Mesenteric fat pad (tissue), 1 donor: ENCODE measurements around the gene RASL12. TPM values are rescaled to one million over a fixed set of nuclear protein-coding genes. Genes with fewer than 3 reads are reported as not detected.

Source experiments
- DNase-seq: peaks from one replicate; pipeline ENCODE4 v3.0.0-alpha.2; 2020; ENCODE audit warnings: low spot score
- long read RNA-seq: library from polyadenylated mRNA; unstranded; transcript quantifications from one replicate; pipeline ENCODE4 v2.0.0, GENCODE V29; 2020
- total RNA-seq: library from RNA; stranded (reverse); fragmentation: NEBNext Ultra II Directional; extraction: Animal tissue kit (Norgen Biotek cat#: 25700); gene quantifications from one replicate; pipeline ENCODE4 v1.2.1, GENCODE V29; 2021
- donor health status: DM: yes; HTN: yes; CAD: no.

Gene RASL12, protein sequence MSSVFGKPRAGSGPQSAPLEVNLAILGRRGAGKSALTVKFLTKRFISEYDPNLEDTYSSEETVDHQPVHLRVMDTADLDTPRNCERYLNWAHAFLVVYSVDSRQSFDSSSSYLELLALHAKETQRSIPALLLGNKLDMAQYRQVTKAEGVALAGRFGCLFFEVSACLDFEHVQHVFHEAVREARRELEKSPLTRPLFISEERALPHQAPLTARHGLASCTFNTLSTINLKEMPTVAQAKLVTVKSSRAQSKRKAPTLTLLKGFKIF
- 4.7 TPM for total RNA-seq
- long read RNA-seq, transcript RASL12-201 (5 exons, 2,640 nt) = major isoform, 9 of 14 reads
- long read RNA-seq, partial matches to known transcripts = 0 of 14 reads
- long read RNA-seq, other reads (novel, unspliced or antisense) = 3 of 14 reads

DNA sequence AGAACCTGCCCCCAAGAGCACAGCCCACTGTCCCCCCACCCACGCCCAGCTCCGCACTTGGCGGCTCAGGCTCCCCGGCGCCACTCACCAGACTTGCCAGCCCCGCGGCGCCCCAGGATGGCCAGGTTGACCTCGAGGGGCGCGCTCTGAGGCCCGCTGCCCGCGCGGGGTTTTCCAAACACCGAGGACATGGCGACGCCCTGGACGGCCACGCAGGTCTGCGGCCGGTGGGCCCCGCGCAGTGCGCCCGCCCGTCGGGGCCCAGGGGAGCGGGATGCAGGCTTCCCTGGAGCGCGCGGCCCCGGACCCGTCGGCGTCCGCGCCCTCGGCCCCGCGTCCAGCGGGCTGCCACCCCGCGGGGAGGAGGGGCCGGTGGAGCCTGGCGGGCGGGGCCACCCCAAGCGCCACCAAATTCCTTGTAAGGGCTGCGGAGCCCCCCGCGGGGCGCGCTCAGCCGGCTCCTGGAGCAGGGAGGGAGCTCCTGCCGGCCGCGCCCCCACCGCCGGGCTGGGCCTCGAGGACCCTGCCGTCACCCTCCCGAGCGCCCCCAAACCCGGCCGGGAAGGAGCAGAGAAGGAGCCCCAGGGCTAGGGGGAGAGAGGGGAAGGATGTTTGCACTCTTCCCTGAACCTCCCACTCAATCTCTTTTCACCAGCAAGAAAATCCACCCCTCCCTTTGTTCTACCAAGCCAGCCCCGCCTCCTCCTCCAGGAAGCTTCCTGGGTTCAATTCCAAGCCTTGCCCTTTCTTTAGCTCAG, at the start of gene RASL12:
TSS of gene RASL12 (minus strand) at position 347 of the 758 bp plus-strand sequence. CDS start at position 191, 156 bp downstream.
- no peak for DNase-seq

DNA sequence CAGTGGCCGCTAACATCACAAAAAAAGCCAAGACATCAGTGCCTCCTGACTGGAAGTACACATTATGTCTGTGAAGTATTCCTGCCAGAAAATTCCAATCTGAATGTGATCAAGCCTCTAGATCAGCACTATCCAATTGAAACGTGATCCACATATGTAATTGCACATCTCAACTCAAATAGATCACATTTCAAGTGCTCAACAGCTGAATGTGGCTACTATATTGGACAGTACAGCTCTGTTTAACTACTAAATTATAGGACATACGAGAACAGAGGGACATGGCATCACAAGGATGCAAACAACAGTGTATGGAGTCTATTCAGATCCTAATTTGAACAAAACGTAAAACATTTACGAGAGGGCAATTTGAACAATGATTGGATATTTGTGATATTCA, 47.8 kb upstream of the RASL12 start:
- DNase-seq = no peak

DNA sequence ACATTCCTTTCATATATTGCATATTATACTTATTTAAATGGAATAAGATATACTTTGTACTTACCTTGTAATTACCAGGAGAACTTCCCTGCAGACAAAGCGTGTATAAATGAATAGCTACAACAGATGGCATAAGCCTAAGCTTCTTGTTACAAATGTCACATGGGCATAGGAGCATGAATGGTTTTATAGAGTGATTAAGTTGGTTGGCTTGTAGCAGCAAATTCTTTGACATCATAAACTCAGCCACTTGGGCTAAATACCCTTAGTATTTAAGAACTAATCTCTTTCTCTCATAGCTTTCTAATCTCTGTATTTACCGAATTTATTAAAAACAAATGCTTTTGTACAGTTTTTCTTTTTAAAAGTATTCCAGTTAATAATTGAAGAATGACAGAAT, 47.3 kb upstream of the RASL12 start, which contains the start of gene UBAP1L:
TSS of gene UBAP1L (minus strand) at position 115 of the 400 bp plus-strand sequence. CDS start 8,985 bp downstream, outside the sequence.
- DNase-seq = no peak

DNA sequence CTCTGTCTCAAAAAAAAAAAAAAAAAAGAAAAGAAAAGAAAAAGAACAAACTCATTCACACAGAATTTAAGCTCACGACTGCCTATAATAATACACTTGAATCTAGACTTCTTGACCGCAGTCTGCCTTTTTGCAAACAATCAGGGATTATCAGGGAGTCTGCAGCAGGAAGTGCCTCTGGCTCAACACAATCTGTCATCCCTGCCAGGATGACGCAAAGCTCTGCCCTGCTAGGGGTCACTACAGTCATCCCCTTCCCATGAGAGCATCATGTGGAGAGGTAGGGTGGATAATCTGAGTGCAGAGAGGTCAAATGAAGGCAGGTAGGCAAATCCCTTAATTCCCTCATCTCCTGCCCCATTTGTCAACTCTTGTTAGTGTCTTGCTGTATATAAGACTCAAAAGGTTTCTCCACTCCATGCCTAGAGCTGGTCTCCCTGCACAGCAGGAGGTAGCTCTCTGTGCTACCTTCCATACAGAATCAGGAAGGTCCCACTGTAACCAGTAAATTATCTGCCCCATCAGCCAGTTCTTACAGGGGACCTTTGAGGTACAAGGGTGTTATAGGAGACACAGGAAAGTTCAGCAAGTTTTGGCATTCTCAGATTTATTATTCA, 43.0 kb upstream of the RASL12 start:
- peak; percentile 30 for DNase-seq

DNA sequence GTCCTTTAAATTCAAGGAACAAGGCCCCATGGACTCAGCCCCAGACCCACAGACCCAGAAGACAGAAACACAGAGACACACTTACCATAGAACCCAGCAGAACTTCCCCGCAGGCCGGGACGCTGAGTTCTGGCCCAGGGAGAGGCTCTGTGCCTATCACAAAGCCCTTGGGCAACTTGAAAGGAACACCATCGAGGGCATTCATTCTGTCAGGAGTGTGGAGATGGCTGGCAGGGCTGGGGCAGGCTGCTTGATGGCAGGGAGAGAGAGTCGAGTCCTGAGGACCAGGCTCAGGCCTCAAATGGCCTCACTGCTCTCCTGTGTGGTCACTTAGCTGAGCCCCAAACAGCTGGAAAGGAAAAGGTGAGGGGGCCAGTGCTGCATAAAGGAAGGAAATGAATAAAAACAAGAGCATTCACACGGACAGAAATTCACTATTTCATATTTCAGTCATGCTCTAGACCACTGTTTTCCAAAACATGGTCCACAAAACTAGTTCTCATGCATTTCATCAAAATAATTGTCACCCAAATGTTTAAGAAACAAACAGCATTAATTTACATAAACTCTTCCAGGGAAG, 38.3 kb upstream of the RASL12 start:
- peak; percentile 88 for DNase-seq

DNA sequence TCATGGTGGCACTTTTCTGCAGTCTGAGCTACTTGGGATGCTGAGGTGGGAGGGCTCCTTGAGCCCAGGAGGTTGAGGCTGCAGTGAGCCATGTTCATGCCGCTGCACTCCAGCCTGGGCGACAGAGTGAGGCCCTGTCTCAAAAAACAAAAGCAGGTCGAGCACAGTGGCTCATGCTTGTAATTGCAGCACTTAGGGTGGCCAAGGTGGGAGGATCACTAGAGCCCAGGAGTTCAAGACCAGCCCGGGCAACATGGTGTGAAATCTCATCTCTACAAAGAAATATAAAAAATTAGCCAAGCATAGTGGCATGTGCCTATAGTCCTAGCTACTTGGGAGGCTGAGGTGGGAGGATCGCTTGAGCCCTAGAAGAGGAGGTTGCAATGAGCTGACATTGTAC, 37.2 kb upstream of the RASL12 start:
- DNase-seq = peak; percentile 76

DNA sequence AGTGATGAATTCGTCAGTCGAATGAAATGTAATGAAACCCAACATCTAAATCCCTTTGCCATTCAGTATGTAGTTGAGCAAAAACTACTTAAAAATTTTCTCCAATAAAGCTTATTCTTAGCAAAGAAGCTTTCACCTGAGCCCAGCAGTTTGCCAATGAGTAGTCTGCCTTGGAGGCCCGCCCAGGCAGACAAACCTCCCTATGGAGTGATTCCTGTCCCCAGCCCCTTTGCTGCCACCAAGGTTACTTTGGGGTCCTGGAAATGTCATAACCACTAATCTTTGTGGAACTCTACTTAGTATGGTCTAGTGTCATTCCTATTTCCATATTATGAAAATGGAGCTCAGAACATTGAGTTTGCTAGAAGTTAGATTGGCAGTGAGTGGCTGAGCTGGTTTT, 35.1 kb upstream of the RASL12 start:
- peak; percentile 57 for DNase-seq

DNA sequence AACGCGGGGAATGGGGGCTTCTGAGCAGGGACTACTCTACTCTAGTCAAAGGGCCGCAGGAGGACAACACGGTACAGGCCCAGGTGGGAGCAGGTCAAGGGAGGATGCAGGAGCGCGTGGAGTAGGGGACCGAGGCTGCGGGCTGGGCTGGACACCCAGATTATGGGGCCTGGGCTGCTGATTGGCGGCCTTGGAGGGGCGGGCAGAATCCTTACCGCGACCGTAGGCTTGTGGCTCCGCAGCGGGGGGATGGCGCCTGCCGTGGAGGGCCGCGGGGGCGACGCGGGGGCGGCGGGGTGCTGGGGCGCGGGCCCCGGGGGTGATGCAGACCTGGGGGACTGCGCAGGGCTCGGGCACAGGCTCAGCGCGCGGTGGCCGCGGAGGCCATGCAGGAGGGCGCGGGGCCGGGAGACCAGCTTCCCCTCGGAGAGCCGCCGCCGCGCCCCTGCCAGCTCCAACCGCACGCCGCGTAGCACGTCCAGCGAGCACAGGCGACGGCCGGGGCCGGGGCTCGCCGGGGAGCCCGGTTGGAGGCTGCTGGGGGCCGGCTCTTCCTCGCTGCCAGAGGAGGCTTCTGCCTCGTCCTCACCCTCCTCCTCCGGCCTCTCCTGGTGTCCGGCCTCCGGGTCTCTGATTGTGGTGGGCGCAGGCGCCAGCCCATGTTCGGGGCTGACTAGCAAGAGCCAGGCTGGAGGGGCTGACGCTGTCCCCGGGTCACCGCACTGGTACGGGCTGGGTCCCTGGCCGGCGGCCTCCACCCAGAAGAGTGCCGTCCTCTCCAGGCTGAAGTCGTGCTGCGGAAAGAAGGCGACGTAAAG, 34.3 kb upstream of the RASL12 start:
- DNase-seq = peak; percentile 89

DNA sequence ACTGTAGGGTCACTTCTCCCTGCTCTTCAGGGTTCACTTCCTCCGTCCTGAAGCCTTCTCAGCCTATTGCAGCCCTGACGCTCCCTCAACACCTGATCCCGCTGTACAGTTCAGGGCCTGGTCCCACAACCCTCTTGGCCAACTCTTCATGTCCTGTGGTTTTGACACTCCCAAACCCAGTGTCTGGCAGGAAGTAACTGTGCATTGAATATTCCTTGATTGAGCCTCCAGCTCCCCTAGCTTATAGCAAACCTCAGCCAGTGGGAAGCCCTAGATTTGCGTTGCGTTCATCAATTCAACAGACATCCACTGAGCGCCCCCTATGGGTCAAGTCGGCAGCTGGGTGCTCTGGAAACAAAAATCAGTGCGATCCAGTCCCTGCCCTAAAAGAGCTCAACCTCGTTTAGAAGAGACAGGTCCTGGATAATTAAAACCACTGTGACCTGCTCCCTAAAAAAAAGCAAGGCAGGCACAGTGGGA, 33.7 kb upstream of the RASL12 start:
- DNase-seq = peak; percentile 89

DNA sequence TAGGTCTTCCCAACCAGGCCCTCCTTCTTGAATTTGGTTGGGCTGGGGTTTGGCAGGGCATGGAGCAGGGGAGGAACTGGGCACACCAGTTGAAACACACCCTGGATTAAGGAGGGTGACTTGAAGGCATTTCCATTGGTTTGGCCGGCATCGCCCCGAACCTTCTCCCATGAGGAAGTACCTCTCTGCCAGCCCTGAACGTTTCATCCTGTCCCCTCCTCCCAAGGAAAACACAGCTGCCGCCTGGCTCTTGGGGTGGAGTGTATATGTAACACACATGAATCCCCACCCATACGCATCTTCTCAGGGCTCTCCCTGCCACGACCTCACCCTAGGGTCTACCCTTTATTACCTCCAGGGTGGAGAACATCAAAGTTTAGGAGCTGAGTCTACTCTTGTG, 32.7 kb upstream of the RASL12 start:
- peak; percentile 89 for DNase-seq

DNA sequence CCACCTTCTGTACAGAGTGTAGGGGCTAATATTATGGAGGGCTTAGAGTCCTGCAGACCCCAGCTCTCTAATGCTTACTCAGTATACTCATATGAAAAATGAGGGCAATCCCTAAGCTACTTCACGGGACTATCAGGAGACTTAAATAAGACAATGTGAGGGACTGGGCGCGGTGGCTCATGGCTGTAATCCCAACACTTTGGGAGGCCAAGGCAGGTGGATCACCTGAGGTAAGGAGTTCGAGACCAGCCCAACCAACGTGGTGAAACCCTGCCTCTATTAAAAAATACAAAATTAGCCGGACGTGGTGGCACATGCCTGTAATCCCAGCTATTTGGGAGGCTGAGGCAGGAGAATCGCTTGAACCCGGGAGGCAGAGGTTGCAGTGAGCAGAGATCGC, 32.0 kb upstream of the RASL12 start:
- DNase-seq = peak; percentile 28

DNA sequence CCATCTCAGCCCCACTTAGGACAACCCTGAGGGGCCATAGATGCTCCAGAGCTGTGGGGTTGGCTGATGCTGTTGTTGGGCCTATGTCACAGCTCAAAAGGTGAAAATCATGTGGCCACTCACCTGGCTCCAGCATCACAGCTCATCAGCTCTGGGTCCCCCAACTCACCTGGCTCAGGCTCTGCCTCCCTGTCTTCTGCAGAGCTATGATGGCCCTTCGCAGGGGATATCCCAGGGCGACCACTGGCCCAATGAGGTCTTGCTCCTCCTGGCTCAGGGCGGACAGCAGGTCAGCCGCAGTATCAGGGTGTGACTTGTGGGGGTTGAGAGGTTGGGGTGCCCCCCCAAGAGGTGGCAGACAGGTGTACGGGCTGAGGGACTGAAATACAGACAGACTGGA, 31.5 kb upstream of the RASL12 start:
- DNase-seq = peak; percentile 74

DNA sequence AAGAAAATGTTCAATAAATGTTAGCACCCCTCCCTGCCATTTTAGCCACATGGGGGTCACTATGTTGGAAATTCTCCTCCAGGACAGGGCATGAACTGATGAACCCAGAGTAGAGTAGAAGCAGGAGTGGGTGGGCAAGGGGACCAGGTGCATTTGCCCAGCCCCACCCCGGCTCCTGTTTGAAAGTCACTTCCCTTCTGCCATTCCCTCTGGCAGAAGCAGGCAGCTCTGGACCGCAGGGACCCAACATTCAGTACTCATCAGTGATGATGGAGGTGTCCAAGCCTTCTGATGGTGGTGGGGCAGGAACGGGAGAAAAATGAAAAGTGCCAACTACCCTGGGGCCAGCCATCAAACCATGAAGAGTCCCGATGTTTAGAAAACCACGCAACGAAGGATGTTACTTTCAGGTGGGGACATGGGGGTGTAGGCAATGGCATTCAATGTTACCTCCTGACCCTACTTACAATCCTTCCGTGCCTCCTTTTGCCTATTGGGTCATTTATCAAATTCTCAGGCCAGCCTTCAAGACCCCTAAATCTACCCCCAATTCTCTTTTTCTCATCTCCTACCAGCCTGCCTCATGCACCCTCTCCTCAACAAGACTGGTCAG, 30.0 kb upstream of the RASL12 start:
- peak; percentile 39 for DNase-seq

DNA sequence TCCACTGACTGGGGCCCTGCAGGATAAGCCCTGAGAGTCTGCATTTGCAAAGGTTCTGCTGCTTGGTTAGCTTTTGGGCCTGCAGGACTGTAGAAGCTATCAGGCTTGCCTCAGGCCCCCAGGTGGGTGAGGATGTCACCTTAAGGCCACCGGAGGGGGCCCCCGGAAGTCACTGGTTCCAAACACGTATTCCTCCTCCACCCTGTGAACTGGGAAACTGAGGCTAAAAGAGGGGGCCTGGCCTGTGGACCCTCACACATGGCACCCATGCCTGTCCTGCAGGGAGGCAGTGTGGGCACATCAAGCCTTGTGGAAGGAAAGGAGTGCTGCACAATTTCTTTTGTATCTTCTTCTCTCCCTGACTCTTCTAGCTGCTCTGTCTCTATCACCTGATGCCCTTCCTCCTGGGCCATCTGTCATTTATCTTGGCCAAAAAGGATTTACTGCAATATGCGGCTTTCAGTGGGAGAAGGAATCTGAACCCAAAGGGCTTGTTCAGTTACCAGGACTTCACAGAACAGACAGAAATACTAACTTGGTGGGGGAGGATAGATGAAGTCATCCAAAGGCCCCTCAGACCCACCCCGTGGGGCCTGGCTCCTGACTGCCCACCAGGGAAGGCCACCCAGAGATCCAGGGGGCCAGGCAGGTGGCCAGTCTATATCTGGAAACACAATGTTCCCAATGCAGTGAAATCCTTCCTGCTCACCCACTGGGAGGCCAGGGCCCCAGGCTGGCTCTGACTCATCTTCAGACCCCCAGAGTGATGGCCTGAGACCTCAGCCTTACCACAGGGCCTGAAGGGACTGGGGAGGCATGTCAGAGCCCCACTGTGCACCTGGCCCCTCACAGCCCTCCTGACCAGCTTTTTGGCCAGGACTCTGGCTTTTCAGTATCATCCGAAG, 28.9 kb upstream of the RASL12 start:
- peak; percentile 57 for DNase-seq

DNA sequence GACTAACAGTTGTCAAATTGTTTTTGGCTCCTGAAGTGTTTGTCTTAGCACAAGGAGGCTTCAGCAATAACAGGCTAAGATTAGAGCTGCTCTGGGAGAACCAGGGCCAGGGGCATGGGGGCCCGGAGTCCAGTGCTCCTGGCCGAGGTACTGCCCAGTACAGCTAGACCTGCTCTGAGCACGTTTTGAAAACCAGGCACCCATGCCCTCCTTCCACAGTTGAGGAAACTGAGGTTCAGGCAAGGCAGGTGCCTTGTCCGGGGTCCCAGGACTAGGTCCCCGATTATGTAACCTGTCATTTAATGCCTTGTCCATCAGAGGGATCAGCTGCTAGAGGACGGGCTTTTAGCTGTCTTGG, 27.9 kb upstream of the RASL12 start:
- DNase-seq = peak; percentile 71

DNA sequence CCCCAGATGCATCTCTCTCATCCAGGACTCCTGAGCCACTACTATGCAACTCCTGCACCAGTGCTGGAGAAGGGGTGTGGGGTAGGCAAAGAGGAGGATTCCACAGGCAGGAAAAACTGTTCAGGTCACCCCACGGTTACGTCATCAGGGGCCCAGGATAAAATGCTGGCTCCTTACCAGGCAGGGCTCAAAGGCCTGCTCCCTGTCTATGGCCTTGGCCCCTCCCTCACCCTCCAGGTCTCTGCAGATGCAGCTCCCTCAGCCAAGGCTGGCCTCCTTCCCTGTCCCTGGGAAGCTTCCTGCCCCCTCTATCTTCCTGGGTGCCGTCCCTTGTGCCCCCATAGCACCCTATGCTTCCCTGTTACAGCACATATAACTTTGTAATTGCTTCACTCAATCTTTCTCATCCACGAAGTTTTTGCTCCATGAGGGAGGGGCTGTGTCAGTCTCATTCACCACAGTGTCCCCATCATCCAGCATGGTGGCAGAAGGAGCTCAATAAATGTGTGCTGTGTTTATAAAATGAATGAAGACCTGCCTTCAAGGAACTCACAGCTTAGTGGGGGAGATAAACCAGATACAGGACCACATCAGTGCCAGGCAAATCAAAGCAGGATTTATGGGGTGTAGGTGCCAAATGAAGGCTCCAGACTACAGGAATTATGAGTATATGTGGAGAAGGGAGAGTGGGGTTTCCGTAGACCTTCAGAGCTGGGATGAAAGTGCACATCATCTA, 27.4 kb upstream of the RASL12 start:
- DNase-seq = peak; percentile 73

DNA sequence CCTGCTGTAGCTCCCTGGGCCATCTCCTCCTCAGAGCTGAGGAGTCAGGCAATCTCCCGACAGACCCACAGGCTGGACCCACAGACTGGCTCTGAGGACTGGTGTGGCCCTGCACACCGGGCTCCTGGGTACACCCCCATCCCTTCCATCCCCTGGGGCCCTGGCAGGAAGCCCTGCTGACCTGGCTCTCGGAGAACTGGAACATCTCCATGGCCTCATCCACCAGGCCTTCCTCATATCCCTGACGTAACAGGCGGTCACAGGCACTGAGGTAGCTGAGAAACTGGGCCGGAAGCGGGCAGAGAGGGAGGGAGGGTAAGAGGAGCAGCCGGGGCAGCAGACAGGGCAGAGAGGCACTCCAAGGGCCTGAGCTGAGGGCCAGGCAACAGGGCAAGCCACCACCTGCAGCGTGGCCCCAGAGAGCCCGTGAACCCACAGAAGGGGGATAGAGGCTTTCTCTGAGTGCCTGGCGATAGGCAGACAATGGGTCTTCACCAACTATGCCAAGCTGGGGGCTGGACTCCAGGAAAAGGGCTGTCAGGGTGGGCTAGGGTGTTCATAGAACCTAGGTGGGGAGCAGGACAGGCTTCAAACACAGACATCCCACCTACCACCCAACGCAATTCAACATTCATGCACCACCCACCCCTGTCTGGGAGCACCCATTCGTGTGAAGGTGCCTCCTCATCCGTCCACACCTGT, 26.7 kb upstream of the RASL12 start:
- DNase-seq = peak; percentile 87

DNA sequence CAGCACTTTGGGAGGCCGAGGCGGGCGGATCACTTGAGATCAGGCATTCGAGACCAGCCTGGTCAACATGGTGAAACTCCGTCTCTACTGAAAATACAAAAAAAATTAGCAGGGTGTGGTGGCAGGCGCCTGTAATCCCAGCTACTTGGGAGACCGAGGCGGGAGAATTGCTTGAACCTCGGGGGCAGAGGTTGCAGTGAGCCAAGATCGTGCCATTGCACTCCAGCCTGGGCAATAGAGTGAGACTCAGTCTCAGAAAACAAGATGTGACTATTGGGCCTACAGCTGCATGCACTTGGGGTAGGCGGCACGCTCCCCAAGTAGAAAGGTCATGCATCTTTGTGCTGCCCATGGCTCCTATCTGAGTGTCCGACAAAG, 26.0 kb upstream of the RASL12 start:
- DNase-seq = peak; percentile 30
